T-helper 2 cell treated with Interferon-gamma antibody and Interleukin-4, amounts not matched to agents 5 μg/mL and 100 μg/mL, for 36 hours (primary cell): Measurements from ENCODE around the gene SH3D21.

Source experiments
- DNase-seq: peaks from one replicate; pipeline ENCODE4 v3.0.0; 2021; ENCODE audit warnings: low spot score
- H3K27ac Mint-ChIP-seq: one replicate; pipeline ENCODE4 v1.8.0; 2021; ENCODE audit warnings: mild to moderate bottlenecking, mixed read lengths
- H3K27me3 Mint-ChIP-seq: one replicate; pipeline ENCODE4 v1.8.0; 2021; ENCODE audit warnings: low read depth, mixed read lengths
- H3K36me3 Mint-ChIP-seq: one replicate; pipeline ENCODE4 v1.8.0; 2021; ENCODE audit warnings: low read depth, mixed read lengths
- H3K4me1 Mint-ChIP-seq: one replicate; pipeline ENCODE4 v1.8.0; 2021; ENCODE audit warnings: low read depth, mixed read lengths
- H3K4me3 Mint-ChIP-seq: one replicate; pipeline ENCODE4 v1.8.0; 2022; ENCODE audit warnings: mild to moderate bottlenecking, moderate library complexity, mixed read lengths
- H3K9me3 Mint-ChIP-seq: one replicate; pipeline ENCODE4 v1.8.0; 2021; ENCODE audit warnings: mixed read lengths

SH3D21 gene

GRCh38 chr1:36328713-36329112 is 22.5 kb downstream of the SH3D21 start:
- Mint-ChIP-seq H3K4me1 (peaks cover 13% of the 10 kb centered on the region), H3K27ac (no peak overlapping the region), H3K9me3 (no peaks in the 10 kb centered on the region), H3K36me3 (no peaks in the 10 kb centered on the region), H3K27me3 (peaks cover 15% of the 10 kb centered on the region), H3K4me3 (no peak overlapping the region)
- DNase-seq: no peak

- H3K27me3 Mint-ChIP-seq: peaks cover 13% of the 10 kb centered on the region
- H3K4me3 Mint-ChIP-seq: no peak overlapping the region
- no peaks in the 10 kb centered on the region for H3K36me3 Mint-ChIP-seq
- H3K27ac Mint-ChIP-seq: no peak overlapping the region
- H3K9me3 Mint-ChIP-seq: no peaks in the 10 kb centered on the region
- peaks cover 5% of the 10 kb centered on the region for H3K4me1 Mint-ChIP-seq
- DNase-seq: no peak
Observed at GRCh38 chr1:36329817-36330216, 23.6 kb downstream of the SH3D21 start.

- DNase-seq: no peak
- Mint-ChIP-seq H3K9me3 (no peaks in the 10 kb centered on the region), H3K27me3 (peaks cover 13% of the 10 kb centered on the region), H3K27ac (no peak overlapping the region), H3K4me3 (no peak overlapping the region), H3K36me3 (no peaks in the 10 kb centered on the region), H3K4me1 (peaks cover 5% of the 10 kb centered on the region)
Observed at GRCh38 chr1:36330940-36331339, 24.8 kb downstream of the SH3D21 start.

GRCh38 chr1:36337830-36338229 is 31.7 kb downstream of the SH3D21 start:
- no peak overlapping the region for H3K27ac Mint-ChIP-seq
- H3K27me3 Mint-ChIP-seq: no peaks in the 10 kb centered on the region
- peaks cover 8% of the 10 kb centered on the region for H3K4me1 Mint-ChIP-seq
- DNase-seq: no peak
- H3K36me3 Mint-ChIP-seq: peaks cover 11% of the 10 kb centered on the region
- H3K9me3 Mint-ChIP-seq: no peaks in the 10 kb centered on the region
- H3K4me3 Mint-ChIP-seq: no peak overlapping the region

GRCh38 chr1:36339215-36339614 is 33.0 kb downstream of the SH3D21 start:
- Mint-ChIP-seq H3K27me3 (no peaks in the 10 kb centered on the region), H3K4me3 (no peak overlapping the region), H3K27ac (no peak overlapping the region), H3K36me3 (peaks cover 11% of the 10 kb centered on the region), H3K9me3 (no peaks in the 10 kb centered on the region), H3K4me1 (peaks cover 8% of the 10 kb centered on the region)
- DNase-seq: no peak

GRCh38 chr1:36339615-36340014 is 33.4 kb downstream of the SH3D21 start:
- H3K9me3 Mint-ChIP-seq: no peaks in the 10 kb centered on the region
- peaks cover 12% of the 10 kb centered on the region for H3K36me3 Mint-ChIP-seq
- no peak overlapping the region for H3K4me3 Mint-ChIP-seq
- DNase-seq: no peak
- H3K27ac Mint-ChIP-seq: peak overlapping the region; percentile 53
- no peaks in the 10 kb centered on the region for H3K27me3 Mint-ChIP-seq
- H3K4me1 Mint-ChIP-seq: peaks cover 8% of the 10 kb centered on the region

- DNase-seq: no peak
- Mint-ChIP-seq H3K4me1 (peaks cover 8% of the 10 kb centered on the region), H3K9me3 (no peaks in the 10 kb centered on the region), H3K27me3 (no peaks in the 10 kb centered on the region), H3K4me3 (no peak overlapping the region), H3K36me3 (peaks cover 17% of the 10 kb centered on the region), H3K27ac (no peak overlapping the region)
Observed at GRCh38 chr1:36341626-36342320, 35.6 kb downstream of the SH3D21 start.

- Mint-ChIP-seq H3K4me3 (no peak overlapping the region), H3K27me3 (no peaks in the 10 kb centered on the region), H3K27ac (peak overlapping the region; percentile 20), H3K9me3 (no peaks in the 10 kb centered on the region), H3K4me1 (peaks cover 8% of the 10 kb centered on the region), H3K36me3 (peaks cover 24% of the 10 kb centered on the region)
- DNase-seq: peak; percentile 27
Observed at GRCh38 chr1:36342426-36343185, 36.4 kb downstream of the SH3D21 start.

GRCh38 chr1:36343651-36344394 is 37.7 kb downstream of the SH3D21 start:
- Mint-ChIP-seq H3K27me3 (no peaks in the 10 kb centered on the region), H3K36me3 (peaks cover 33% of the 10 kb centered on the region), H3K27ac (no peak overlapping the region), H3K4me1 (peaks cover 3% of the 10 kb centered on the region), H3K9me3 (no peaks in the 10 kb centered on the region), H3K4me3 (no peak overlapping the region)
- no peak for DNase-seq

GRCh38 chr1:36344395-36344680 is 38.2 kb downstream of the SH3D21 start:
- H3K36me3 Mint-ChIP-seq: peaks cover 33% of the 10 kb centered on the region
- no peak overlapping the region for H3K4me3 Mint-ChIP-seq
- no peaks in the 10 kb centered on the region for H3K9me3 Mint-ChIP-seq
- DNase-seq: no peak
- H3K4me1 Mint-ChIP-seq: no peaks in the 10 kb centered on the region
- no peaks in the 10 kb centered on the region for H3K27me3 Mint-ChIP-seq
- H3K27ac Mint-ChIP-seq: no peak overlapping the region

- Mint-ChIP-seq H3K27ac (no peak overlapping the region), H3K4me3 (no peak overlapping the region), H3K36me3 (peaks cover 36% of the 10 kb centered on the region), H3K27me3 (no peaks in the 10 kb centered on the region), H3K9me3 (no peaks in the 10 kb centered on the region), H3K4me1 (peaks cover 2% of the 10 kb centered on the region)
- no peak for DNase-seq
Observed at GRCh38 chr1:36345353-36345752, 39.2 kb downstream of the SH3D21 start.

GRCh38 chr1:36346741-36347370 is 40.7 kb downstream of the SH3D21 start:
- H3K4me3 Mint-ChIP-seq: no peak overlapping the region
- DNase-seq: no peak
- no peaks in the 10 kb centered on the region for H3K9me3 Mint-ChIP-seq
- peaks cover 11% of the 10 kb centered on the region for H3K4me1 Mint-ChIP-seq
- peak overlapping the region; percentile 10 for H3K27ac Mint-ChIP-seq
- H3K27me3 Mint-ChIP-seq: no peaks in the 10 kb centered on the region
- peaks cover 31% of the 10 kb centered on the region for H3K36me3 Mint-ChIP-seq

GRCh38 chr1:36349241-36349671 is 43.1 kb downstream of the SH3D21 start:
- H3K36me3 Mint-ChIP-seq: peaks cover 39% of the 10 kb centered on the region
- H3K27ac Mint-ChIP-seq: no peak overlapping the region
- no peak for DNase-seq
- H3K4me3 Mint-ChIP-seq: no peak overlapping the region
- H3K9me3 Mint-ChIP-seq: no peaks in the 10 kb centered on the region
- peaks cover 11% of the 10 kb centered on the region for H3K4me1 Mint-ChIP-seq
- H3K27me3 Mint-ChIP-seq: no peaks in the 10 kb centered on the region

GRCh38 chr1:36349839-36350238 is 43.7 kb downstream of the SH3D21 start:
- Mint-ChIP-seq H3K4me3 (no peak overlapping the region), H3K9me3 (no peaks in the 10 kb centered on the region), H3K27me3 (no peaks in the 10 kb centered on the region), H3K27ac (no peak overlapping the region), H3K36me3 (peaks cover 39% of the 10 kb centered on the region), H3K4me1 (peaks cover 11% of the 10 kb centered on the region)
- no peak for DNase-seq
